ENCODE measurements around the gene TBC1D2B.

TBC1D2B gene

GRCh38 chr15:78024519-78024870 is 53.0 kb downstream of the TBC1D2B start:
- no peak for DNase-seq

GRCh38 chr15:78023865-78024518 is 53.5 kb downstream of the TBC1D2B start:
- no peak for DNase-seq

- DNase-seq, result no peak
Measured at GRCh38 chr15:78023081-78023665, 54.3 kb downstream of the TBC1D2B start.

- DNase-seq, result no peak
Measured at GRCh38 chr15:78021761-78022160, 55.8 kb downstream of the TBC1D2B start.

GRCh38 chr15:78020007-78020406 is 57.5 kb downstream of the TBC1D2B start:
- DNase-seq, result no peak

- DNase-seq, result peak; percentile 50 to 63
Measured at GRCh38 chr15:78018946-78019644, 58.4 kb downstream of the TBC1D2B start.

- no peak for DNase-seq
Measured at GRCh38 chr15:78018445-78018844, 59.1 kb downstream of the TBC1D2B start.

- no peak for DNase-seq
Measured at GRCh38 chr15:78016860-78017259, 60.7 kb downstream of the TBC1D2B start.

GRCh38 chr15:78012643-78013077 is 64.9 kb downstream of the TBC1D2B start:
- no peak for DNase-seq

GRCh38 chr15:78010067-78010466 is 67.4 kb downstream of the TBC1D2B start:
- no peak for DNase-seq

GRCh38 chr15:78007964-78008886 is 69.3 kb downstream of the TBC1D2B start:
- DNase-seq, result no peak

GRCh38 chr15:78007211-78007931 is 70.1 kb downstream of the TBC1D2B start:
- DNase-seq, result no peak

- DNase-seq, result no peak
Measured at GRCh38 chr15:78006567-78007205, 70.8 kb downstream of the TBC1D2B start.

- no peak for DNase-seq
Measured at GRCh38 chr15:78004919-78005634, 72.4 kb downstream of the TBC1D2B start.

GRCh38 chr15:78004222-78004727 is 73.2 kb downstream of the TBC1D2B start:
- no peak for DNase-seq

- DNase-seq, result no peak
Measured at GRCh38 chr15:78003539-78004008, 73.9 kb downstream of the TBC1D2B start.

- no peak for DNase-seq
Measured at GRCh38 chr15:78002996-78003395, 74.5 kb downstream of the TBC1D2B start.

GRCh38 chr15:78001656-78002055 is 75.9 kb downstream of the TBC1D2B start:
- no peak for DNase-seq

GRCh38 chr15:78000927-78001249 is 76.6 kb downstream of the TBC1D2B start:
- no peak for DNase-seq

GRCh38 chr15:78000091-78000926 is 77.2 kb downstream of the TBC1D2B start:
- DNase-seq, result peak; percentile 31 to 33
